ENCODE measurements around the gene MEGF11. TPM values are rescaled to one million over a fixed set of nuclear protein-coding genes. Genes with fewer than 3 reads are reported as not detected.

The MEGF11 gene
- total RNA-seq, 1 donor from 2014 or later = 0.77 TPM

DNA sequence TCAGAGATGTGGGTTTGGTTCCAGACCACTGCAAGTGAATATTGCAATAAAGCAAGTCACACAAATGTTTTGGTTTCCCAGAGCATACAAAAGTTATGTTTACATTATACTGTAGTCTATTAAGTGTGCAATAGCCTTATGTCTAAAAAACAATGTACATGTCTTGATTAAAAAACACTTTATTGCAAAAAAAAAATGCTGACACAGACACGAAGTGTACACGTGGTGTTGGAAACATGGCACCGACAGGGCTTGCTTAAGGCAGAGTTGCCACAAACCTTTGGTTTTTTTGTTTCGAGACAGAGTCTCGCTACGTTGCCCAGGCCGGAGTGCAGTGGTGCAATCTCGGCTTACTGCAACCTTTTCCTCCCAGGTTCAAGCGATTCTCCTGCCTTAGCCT is 334.2 kb downstream of the MEGF11 start:
- Mint-ChIP-seq H3K4me1 (ENCODE audit: unreplicated experiment) (no peaks in the 10 kb centered on the region), H3K27ac (ENCODE audit: unreplicated experiment) (no peak overlapping the region), H3K4me3 (ENCODE audit: unreplicated experiment) (no peak overlapping the region), H3K36me3 (ENCODE audit: low read depth, unreplicated experiment) (peaks cover 5% of the 10 kb centered on the region), H3K27me3 (ENCODE audit: unreplicated experiment) (peaks cover 4% of the 10 kb centered on the region), H3K9me3 (ENCODE audit: unreplicated experiment) (no peaks in the 10 kb centered on the region)
- TF ChIP-seq, protein P1, sequence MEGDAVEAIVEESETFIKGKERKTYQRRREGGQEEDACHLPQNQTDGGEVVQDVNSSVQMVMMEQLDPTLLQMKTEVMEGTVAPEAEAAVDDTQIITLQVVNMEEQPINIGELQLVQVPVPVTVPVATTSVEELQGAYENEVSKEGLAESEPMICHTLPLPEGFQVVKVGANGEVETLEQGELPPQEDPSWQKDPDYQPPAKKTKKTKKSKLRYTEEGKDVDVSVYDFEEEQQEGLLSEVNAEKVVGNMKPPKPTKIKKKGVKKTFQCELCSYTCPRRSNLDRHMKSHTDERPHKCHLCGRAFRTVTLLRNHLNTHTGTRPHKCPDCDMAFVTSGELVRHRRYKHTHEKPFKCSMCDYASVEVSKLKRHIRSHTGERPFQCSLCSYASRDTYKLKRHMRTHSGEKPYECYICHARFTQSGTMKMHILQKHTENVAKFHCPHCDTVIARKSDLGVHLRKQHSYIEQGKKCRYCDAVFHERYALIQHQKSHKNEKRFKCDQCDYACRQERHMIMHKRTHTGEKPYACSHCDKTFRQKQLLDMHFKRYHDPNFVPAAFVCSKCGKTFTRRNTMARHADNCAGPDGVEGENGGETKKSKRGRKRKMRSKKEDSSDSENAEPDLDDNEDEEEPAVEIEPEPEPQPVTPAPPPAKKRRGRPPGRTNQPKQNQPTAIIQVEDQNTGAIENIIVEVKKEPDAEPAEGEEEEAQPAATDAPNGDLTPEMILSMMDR (IDR thresholded peaks at IDR 0.05; ENCODE audit: unreplicated experiment) = no peak
- DNase-seq (ENCODE audit: low spot score) = no peak

DNA sequence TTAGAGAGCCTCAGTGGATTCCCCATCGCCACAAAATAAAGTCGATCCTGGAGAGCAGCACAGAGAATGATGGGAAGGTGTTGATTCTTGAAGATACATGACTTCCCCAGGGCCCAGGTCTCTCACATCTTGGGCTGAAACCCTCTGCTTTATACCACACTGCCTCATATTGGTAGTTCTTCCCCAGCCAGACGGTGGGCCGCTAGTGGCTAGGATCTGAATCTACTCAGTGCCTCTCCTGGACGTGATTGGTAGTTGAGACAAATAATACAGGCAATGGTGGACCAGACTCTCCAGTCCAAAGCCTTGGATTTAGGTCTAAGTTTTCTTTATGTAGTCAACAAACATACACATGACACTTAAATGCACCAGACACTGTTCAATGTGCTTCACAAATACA is 334.6 kb downstream of the MEGF11 start:
- TF ChIP-seq, protein P1 (IDR thresholded peaks at IDR 0.05; ENCODE audit: unreplicated experiment) = no peak
- no peak overlapping the region for H3K27ac Mint-ChIP-seq (ENCODE audit: unreplicated experiment)
- DNase-seq (ENCODE audit: low spot score) = no peak
- no peaks in the 10 kb centered on the region for H3K9me3 Mint-ChIP-seq (ENCODE audit: unreplicated experiment)
- H3K4me1 Mint-ChIP-seq (ENCODE audit: unreplicated experiment) = no peaks in the 10 kb centered on the region
- peaks cover 4% of the 10 kb centered on the region for H3K27me3 Mint-ChIP-seq (ENCODE audit: unreplicated experiment)
- no peak overlapping the region for H3K4me3 Mint-ChIP-seq (ENCODE audit: unreplicated experiment)
- H3K36me3 Mint-ChIP-seq (ENCODE audit: low read depth, unreplicated experiment) = peaks cover 5% of the 10 kb centered on the region

DNA sequence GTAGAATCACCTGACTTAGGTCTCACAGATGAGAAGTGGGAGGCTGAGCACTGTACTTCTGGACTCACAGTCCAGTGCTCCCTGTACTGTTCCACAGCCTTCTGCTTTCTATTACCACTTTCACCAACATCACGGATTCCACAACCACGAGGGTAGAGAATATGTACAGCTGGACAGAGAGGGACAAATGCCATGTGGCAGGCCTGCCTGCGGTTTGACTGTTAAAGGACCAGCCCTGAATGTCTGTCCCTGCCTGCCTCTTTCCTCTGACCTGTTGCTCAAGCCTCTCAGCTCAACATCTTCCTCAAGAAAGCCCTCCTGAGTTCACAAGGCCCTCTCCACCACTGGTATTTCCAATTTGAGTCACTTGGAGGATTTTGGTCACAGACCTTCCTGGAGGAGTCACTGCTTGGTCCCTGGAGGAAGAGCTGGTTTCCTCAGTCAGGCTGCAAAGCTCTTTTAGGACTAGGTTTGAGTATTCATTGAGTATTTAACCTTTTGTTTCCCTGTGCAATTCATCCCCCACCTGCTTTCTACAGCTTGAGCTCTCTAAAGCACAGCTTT is 335.1 kb downstream of the MEGF11 start:
- H3K27me3 Mint-ChIP-seq (ENCODE audit: unreplicated experiment) = peaks cover 4% of the 10 kb centered on the region
- no peak for DNase-seq (ENCODE audit: low spot score)
- H3K36me3 Mint-ChIP-seq (ENCODE audit: low read depth, unreplicated experiment) = peaks cover 5% of the 10 kb centered on the region
- TF ChIP-seq, protein P1 (IDR thresholded peaks at IDR 0.05; ENCODE audit: unreplicated experiment) = no peak
- H3K27ac Mint-ChIP-seq (ENCODE audit: unreplicated experiment) = peak overlapping the region; percentile 3
- no peaks in the 10 kb centered on the region for H3K9me3 Mint-ChIP-seq (ENCODE audit: unreplicated experiment)
- no peak overlapping the region for H3K4me3 Mint-ChIP-seq (ENCODE audit: unreplicated experiment)
- H3K4me1 Mint-ChIP-seq (ENCODE audit: unreplicated experiment) = no peaks in the 10 kb centered on the region

DNA sequence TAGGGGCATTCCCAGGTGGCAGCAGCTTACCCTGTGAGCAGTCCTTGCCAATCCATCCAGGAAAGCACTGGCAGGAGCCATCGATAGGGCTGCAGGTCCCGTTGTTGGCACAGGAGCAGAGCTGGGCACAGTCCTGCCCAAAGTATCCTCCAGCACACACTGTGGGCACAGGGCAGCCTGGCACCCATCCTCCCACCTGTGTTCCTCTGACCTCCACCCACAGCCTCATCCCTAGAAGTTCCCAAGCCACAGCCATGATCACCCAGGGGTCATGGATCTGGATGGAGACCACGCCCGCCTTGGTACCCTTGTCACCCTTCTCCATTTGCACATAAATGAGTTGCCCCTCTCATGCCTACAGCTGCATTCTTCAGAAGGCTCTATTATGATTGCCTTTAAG is 335.6 kb downstream of the MEGF11 start:
- Mint-ChIP-seq H3K27me3 (ENCODE audit: unreplicated experiment) (peaks cover 4% of the 10 kb centered on the region), H3K4me3 (ENCODE audit: unreplicated experiment) (no peak overlapping the region)

DNA sequence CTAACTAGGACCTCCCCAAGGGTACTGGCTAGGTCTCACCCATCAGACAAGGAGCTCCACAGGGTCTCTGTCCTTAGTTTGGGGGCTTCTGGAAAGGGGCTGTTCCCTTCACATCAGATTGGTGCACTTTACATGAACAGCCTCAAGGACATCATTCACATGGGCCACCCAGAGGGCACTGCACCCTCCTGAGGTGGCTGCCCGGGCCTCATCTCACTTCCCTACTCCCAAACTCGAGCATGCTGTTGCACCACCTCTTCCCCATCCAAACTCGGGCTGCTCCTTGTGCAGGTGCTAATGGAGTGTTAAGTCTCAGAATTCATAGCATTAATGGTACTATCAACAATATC is 336.2 kb downstream of the MEGF11 start:
- peaks cover 9% of the 10 kb centered on the region for H3K36me3 Mint-ChIP-seq (ENCODE audit: low read depth, unreplicated experiment)
- peaks cover 4% of the 10 kb centered on the region for H3K27me3 Mint-ChIP-seq (ENCODE audit: unreplicated experiment)
- peak overlapping the region; percentile 51 for H3K4me3 Mint-ChIP-seq (ENCODE audit: unreplicated experiment)
- no peak overlapping the region for H3K27ac Mint-ChIP-seq (ENCODE audit: unreplicated experiment)
- H3K9me3 Mint-ChIP-seq (ENCODE audit: unreplicated experiment) = no peaks in the 10 kb centered on the region
- no peak for DNase-seq (ENCODE audit: low spot score)
- TF ChIP-seq, protein P1 (IDR thresholded peaks at IDR 0.05; ENCODE audit: unreplicated experiment) = no peak
- H3K4me1 Mint-ChIP-seq (ENCODE audit: unreplicated experiment) = no peaks in the 10 kb centered on the region

More for the DNA sequence above, 335.6 kb downstream of the MEGF11 start:
- TF ChIP-seq, protein P1 (IDR thresholded peaks at IDR 0.05; ENCODE audit: unreplicated experiment) = no peak
- Mint-ChIP-seq H3K9me3 (ENCODE audit: unreplicated experiment) (no peaks in the 10 kb centered on the region), H3K4me1 (ENCODE audit: unreplicated experiment) (no peaks in the 10 kb centered on the region), H3K36me3 (ENCODE audit: low read depth, unreplicated experiment) (peaks cover 9% of the 10 kb centered on the region), H3K27ac (ENCODE audit: unreplicated experiment) (no peak overlapping the region)
- no peak for DNase-seq (ENCODE audit: low spot score)
